ENCODE results near the gene FAM240A. TPM values are rescaled to one million over a fixed set of nuclear protein-coding genes. Genes with fewer than 3 reads are reported as not detected.
A peak's percentile ranks its signal among the peaks of the same experiment; 100 is the strongest.

The FAM240A gene
- total RNA-seq, 1 donor: not detected

DNA sequence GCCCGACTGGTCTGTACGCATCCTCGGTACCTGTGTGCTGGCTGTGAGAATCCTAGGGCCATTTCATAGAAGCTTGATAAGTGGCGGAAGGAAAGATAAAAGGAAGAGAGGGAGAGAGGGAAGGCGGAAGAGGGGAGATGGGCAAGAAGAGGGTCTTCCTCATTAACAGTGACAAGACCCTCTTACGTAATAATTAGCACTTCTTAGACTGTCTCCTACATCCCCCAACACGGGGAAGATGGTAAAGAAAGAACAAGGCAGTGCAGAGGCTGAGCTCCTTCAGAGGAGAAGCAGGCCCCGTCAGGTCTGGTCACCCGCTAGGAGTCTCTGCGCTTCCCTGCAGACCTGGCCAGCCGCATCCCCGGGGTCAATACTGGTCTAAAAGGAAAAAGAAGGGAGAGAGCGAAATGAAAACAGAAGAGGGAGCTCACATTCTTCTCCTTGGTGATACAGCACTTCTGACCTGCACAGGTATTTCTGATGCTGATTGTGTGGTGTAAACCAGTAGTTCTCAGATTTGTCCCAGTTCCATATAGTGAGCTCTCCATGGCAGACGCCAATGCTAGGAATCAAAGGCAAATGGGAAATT is 19.0 kb upstream of the FAM240A start:
- TF ChIP-seq, protein P1, sequence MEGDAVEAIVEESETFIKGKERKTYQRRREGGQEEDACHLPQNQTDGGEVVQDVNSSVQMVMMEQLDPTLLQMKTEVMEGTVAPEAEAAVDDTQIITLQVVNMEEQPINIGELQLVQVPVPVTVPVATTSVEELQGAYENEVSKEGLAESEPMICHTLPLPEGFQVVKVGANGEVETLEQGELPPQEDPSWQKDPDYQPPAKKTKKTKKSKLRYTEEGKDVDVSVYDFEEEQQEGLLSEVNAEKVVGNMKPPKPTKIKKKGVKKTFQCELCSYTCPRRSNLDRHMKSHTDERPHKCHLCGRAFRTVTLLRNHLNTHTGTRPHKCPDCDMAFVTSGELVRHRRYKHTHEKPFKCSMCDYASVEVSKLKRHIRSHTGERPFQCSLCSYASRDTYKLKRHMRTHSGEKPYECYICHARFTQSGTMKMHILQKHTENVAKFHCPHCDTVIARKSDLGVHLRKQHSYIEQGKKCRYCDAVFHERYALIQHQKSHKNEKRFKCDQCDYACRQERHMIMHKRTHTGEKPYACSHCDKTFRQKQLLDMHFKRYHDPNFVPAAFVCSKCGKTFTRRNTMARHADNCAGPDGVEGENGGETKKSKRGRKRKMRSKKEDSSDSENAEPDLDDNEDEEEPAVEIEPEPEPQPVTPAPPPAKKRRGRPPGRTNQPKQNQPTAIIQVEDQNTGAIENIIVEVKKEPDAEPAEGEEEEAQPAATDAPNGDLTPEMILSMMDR (IDR thresholded peaks at IDR 0.05; ENCODE audit: insufficient read depth, low read depth, low read length): no peak
- no peak overlapping the region for H3K4me3 ChIP-seq (ENCODE audit: low read depth, low read length)
- no peak for DNase-seq (ENCODE audit: low read depth)

DNA sequence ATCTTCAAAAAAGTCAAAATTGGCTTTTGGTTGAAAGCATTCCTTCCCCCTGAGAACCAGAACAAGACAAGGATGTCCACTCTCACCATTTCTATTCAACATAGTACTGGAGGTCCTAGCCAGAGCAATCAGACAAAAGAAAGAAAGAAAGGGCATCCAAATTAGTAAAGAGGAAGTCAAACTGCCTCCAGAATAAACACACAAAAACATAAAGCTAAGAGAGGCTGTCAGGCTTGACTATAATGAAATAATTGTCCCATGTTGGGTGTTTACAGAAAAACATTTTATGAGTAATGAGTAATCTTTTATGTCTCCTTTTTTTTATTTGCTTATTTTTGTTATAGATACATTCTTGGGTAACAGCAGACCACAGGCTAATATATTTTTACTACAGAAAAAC is 18.3 kb upstream of the FAM240A start:
- peak; percentile 24 for DNase-seq (ENCODE audit: low read depth)
- no peak overlapping the region for H3K4me3 ChIP-seq (ENCODE audit: low read depth, low read length)
- TF ChIP-seq, protein P1 (IDR thresholded peaks at IDR 0.05; ENCODE audit: insufficient read depth, low read depth, low read length): no peak

DNA sequence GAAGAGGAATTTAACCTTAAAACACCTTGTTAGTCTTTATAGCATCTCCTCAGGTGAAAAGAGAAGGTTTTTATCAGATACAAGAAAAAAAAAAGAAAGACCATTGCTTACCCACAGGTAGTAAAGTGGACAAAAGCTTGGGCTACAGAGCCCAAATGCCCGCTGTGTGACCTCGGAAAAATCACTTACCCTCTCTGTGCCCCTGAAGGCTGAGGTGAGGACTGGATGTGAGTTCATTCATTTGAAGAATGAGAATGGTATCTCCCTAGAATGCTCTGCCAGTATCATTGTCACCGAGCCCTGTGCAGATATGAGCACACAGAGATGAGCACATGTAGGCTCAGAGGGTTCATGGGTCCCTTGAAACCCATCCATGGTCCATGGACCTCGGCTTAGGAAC is 17.6 kb upstream of the FAM240A start:
- TF ChIP-seq, protein P1 (IDR thresholded peaks at IDR 0.05; ENCODE audit: insufficient read depth, low read depth, low read length): no peak
- DNase-seq (ENCODE audit: low read depth): no peak
- H3K4me3 ChIP-seq (ENCODE audit: low read depth, low read length): no peak overlapping the region

DNA sequence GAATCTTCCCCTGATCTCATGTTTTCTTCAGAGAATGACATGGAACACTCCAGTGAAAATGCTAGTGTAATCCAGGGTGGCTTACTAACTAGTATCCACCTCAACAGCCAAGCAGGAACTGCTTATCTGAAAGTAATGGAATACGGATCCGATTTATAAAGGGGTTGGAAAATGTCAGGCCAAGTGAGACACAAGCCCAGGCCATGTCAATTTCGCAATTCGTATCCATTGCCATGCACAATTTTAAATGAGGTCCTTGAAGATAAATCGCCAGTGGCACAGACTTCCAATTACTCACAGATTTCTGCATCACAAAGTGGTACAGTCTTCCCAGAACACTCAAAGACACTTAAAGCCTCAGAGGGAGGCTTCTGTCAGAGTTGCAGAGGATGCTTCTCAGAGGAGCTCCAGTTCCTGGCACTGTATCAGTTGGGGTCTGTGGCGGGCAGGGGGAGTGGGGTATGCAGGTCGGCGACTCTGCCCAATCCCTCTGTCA is 16.5 kb upstream of the FAM240A start:
- no peak for DNase-seq (ENCODE audit: low read depth)
- TF ChIP-seq, protein P1 (IDR thresholded peaks at IDR 0.05; ENCODE audit: insufficient read depth, low read depth, low read length): no peak
- H3K4me3 ChIP-seq (ENCODE audit: low read depth, low read length): no peak overlapping the region

DNA sequence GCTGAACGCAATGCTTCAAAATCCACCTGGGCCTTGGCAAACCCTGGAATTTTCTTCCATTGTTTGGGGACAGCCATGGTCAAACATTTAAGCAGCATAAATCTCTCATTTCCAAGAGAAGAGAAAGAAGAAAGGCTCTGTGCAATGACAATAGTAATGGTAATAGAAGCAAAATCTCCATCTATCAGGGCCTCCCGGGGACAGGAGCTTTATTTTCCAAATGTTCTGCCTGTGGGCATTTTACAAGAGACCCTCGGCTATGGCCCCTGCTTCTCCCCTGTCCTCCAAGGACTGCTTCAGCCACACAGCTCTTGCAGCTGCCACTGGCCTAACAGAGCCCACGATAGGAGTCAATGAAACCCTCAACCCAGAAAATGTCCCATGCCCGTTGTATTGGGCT is 12.7 kb upstream of the FAM240A start:
- TF ChIP-seq, protein P1 (IDR thresholded peaks at IDR 0.05; ENCODE audit: insufficient read depth, low read depth, low read length): no peak
- no peak for DNase-seq (ENCODE audit: low read depth)
- no peak overlapping the region for H3K4me3 ChIP-seq (ENCODE audit: low read depth, low read length)

DNA sequence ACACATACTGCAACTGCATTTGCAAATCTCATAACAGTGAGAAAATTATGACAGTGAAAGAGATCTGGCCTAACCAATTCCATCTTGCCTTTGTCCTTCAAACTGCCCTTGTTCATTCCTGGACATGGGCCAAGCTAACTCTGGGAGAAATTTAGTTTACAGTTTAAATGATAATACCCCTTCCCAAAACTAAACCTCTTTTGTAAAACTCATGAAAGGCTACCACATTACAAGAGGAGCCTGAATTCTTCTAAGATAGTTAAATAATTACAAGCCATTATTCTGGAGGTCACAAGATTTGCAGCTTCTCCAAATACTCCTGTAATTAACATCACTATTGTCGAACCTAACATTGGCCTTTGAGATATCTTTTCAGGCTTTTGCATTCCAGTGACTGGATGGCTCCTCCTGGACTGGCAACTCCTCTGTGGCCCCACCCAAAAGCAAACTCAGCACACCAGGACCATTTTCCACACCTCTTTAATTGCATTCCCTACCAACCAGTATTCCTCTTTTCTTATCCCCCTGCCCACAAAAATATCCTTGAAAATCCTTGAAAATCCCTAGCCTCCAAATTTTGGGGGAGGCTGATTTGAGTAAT is 8.8 kb upstream of the FAM240A start:
- no peak for DNase-seq (ENCODE audit: low read depth)
- TF ChIP-seq, protein P1 (IDR thresholded peaks at IDR 0.05; ENCODE audit: insufficient read depth, low read depth, low read length): no peak
- no peak overlapping the region for H3K4me3 ChIP-seq (ENCODE audit: low read depth, low read length)

All from fibroblast of villous mesenchyme (primary cell).